BLaER1 treated with 17β-estradiol and CSF1 and Interleukin-3, amounts not matched to agents 10 nM and 100 nM (cell line): ENCODE results near the gene PANK1.
"Not testable (repeated sequence)": the region's sequence is repeated elsewhere in the genome, so short reads cannot be mapped to it uniquely, and the experiment has no call there.

Experiments
- H3K27ac ChIP-seq, 11 experiments: shearing (Covaris generic); formaldehyde crosslinking; 2 replicates each; pipeline ENCODE4 v1.8.1; 2022
- H3K27me3 ChIP-seq, 11 experiments: shearing (Covaris generic); formaldehyde crosslinking; 2 replicates each; pipeline ENCODE4 v1.8.1; 2022
- H3K36me3 ChIP-seq, 11 experiments: shearing (Covaris generic); formaldehyde crosslinking; 2 replicates each; pipeline ENCODE4 v1.8.1; 2022
- H3K4me1 ChIP-seq, 10 experiments: shearing (Covaris generic); formaldehyde crosslinking; 2 replicates each; pipeline ENCODE4 v1.8.1; 2022
- H3K4me2 ChIP-seq, 11 experiments: shearing (Covaris generic); formaldehyde crosslinking; 2 replicates each; pipeline ENCODE4 v1.8.1; 2022
- H3K4me3 ChIP-seq, 10 experiments: shearing (Covaris generic); formaldehyde crosslinking; 2 replicates each; pipeline ENCODE4 v1.8.1; 2022
- H3K9ac ChIP-seq, 11 experiments: shearing (Covaris generic); formaldehyde crosslinking; 2 replicates each; pipeline ENCODE4 v1.8.1; 2022
- H3K9me3 ChIP-seq, 11 experiments: shearing (Covaris generic); formaldehyde crosslinking; replicated peaks in 1 of 11; 2 replicates each; pipeline ENCODE4 v1.8.1; 2022
- H4K20me1 ChIP-seq, 11 experiments: shearing (Covaris generic); formaldehyde crosslinking; 2 replicates each; pipeline ENCODE4 v1.8.1; 2022
- Cebpa-rat ChIP-seq, 11 experiments: shearing (Covaris generic); IDR thresholded peaks; 2 replicates each; pipeline ENCODE4 v1.8.1; 2022

The PANK1 gene

DNA sequence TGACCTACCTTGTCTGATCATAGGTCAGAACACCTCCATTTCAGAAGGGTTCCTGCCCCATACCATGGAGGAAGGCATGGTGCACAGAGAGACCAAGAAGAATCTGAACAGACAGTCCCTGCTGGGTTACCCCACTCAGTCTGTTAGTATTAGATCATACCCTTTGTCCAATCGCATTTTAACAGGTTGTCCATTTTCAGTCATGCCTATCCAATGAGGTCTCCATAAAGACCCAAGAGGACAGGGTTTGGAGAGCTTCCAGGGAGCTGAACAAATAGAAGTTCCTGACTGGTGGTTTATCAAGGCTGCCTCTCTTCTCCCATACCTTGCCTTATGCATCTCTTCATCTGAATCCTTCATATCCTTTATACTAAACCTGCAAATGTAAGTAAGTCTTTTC, 88.4 kb downstream of the PANK1 start:
- Histone ChIP-seq H3K4me3 (no peak overlapping the region), H4K20me1 (no peaks in the 10 kb centered on the region), H3K4me1 (no peaks in the 10 kb centered on the region), H3K4me2 (no peak overlapping the region), H3K36me3 (no peaks in the 10 kb centered on the region), H3K27me3 (no peaks in the 10 kb centered on the region), H3K9me3 (peaks cover 0 to 5% (median 1%) of the 10 kb centered on the region in 11 experiments; a peak in 6 of 22 replicates), H3K27ac (no peak overlapping the region), H3K9ac (no peak overlapping the region)
- TF ChIP-seq Cebpa-rat (IDR thresholded peaks at IDR 0.05) = no peak

DNA sequence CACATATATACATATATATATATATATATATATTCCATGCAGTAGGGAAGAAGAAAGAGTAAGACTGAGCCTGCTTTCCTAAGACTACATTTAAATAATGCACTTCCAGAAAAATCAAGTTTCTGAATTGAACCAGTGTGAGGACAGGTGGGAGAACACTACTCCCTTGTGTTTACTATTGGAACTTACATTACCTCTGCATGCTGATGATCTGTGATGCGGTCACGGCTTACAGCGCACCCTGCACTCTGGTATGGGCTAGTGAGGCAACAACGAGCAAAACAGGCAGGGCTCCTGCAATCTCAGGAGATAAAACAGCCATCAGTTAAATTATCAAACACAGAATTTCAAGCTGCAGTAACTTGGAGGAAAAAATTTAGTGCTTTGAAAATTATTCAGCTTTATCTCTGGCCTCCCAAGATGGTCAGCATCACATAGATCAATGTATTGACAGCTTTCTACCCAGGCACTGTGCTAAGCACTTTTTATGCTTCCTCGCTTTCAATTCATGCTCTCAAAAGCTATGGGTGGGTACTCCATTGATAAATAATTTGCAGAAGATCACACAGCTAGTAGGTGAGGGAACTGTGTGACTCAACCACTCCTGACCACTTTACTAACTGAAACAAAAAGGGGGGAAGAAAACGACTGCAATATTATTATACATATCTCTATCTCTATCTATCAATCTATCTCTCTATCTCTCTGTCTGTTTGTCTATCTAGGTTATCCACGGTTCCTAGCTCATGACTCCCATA, 89.2 kb downstream of the PANK1 start:
- no peak overlapping the region for H3K27ac ChIP-seq
- H3K9ac ChIP-seq = no peak overlapping the region
- peaks cover 0 to 11% (median 8%) of the 10 kb centered on the region in 11 experiments; a peak in 10 of 22 replicates for H3K9me3 ChIP-seq
- no peaks in the 10 kb centered on the region for H3K27me3 ChIP-seq
- H3K4me1 ChIP-seq = no peaks in the 10 kb centered on the region
- no peak overlapping the region for H3K4me3 ChIP-seq
- H3K36me3 ChIP-seq = no peaks in the 10 kb centered on the region
- TF ChIP-seq Cebpa-rat (IDR thresholded peaks at IDR 0.05) = no peak
- H4K20me1 ChIP-seq = no peaks in the 10 kb centered on the region
- H3K4me2 ChIP-seq = no peak overlapping the region

DNA sequence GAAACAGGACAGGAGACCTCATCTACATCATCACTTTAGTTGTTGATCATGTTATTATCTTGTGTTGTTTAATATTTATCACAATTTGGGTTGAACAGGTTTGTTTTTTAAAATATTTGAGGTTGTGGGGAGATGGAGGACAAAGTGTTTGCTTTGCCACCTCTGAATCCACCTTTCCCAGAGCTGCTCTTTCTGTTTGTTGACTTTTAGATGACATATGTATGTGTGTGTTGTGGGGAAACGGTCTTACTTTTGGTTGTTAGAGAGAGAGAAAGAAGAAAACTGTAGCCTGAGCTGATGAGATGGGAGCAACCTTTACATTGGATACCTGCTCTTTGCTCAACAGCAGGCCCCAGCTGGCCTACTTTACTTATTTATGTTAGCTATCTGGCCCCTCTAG, 90.6 kb downstream of the PANK1 start:
- no peak for TF ChIP-seq Cebpa-rat (IDR thresholded peaks at IDR 0.05)
- H3K9me3 ChIP-seq = peaks cover 0 to 12% (median 8%) of the 10 kb centered on the region in 11 experiments; a peak in 10 of 22 replicates
- H3K36me3 ChIP-seq = no peaks in the 10 kb centered on the region
- H3K4me1 ChIP-seq = no peaks in the 10 kb centered on the region
- no peak overlapping the region for H3K4me3 ChIP-seq
- H4K20me1 ChIP-seq = no peaks in the 10 kb centered on the region
- H3K9ac ChIP-seq = no peak overlapping the region
- no peak overlapping the region for H3K4me2 ChIP-seq
- no peaks in the 10 kb centered on the region for H3K27me3 ChIP-seq
- no peak overlapping the region for H3K27ac ChIP-seq

DNA sequence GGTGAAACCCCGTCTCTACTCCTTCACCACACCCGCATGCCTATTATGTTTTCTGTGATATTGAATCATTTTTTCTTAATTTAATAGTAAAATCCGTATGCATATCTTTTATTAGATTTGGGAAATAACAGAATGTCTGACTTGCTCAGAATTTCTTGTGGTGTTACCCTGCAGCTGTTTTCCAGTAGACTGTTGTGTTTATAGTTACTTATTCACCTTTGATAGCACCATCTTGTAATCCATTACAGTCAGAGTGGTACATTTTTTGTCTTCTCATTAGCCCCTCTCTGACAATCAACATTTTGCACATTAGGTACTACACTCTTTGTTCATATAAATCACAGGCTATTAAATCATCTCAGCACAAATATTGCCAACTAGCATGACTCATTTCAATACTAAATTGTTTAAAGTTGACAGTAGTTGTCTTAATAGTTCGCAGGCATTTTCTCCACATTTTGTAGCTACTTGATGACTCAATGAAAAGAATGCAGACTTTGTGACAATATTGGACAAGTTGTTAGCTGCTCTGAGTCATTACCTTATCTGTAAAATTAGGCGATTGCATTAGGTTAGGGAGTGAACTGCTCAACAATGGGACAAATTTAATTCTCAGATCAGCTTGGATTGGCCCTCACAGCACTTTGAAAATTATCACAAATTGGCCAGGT, 91.8 kb downstream of the PANK1 start:
- H3K27me3 ChIP-seq = no peaks in the 10 kb centered on the region
- H3K4me2 ChIP-seq = no peak overlapping the region
- H3K4me3 ChIP-seq = no peak overlapping the region
- no peaks in the 10 kb centered on the region for H4K20me1 ChIP-seq
- no peak for TF ChIP-seq Cebpa-rat (IDR thresholded peaks at IDR 0.05)
- H3K9ac ChIP-seq = no peak overlapping the region
- H3K9me3 ChIP-seq = peaks cover 0 to 12% (median 8%) of the 10 kb centered on the region in 11 experiments; a peak in 10 of 22 replicates
- no peaks in the 10 kb centered on the region; a peak in 1 of 20 replicates for H3K4me1 ChIP-seq
- no peak overlapping the region for H3K27ac ChIP-seq
- no peaks in the 10 kb centered on the region for H3K36me3 ChIP-seq

DNA sequence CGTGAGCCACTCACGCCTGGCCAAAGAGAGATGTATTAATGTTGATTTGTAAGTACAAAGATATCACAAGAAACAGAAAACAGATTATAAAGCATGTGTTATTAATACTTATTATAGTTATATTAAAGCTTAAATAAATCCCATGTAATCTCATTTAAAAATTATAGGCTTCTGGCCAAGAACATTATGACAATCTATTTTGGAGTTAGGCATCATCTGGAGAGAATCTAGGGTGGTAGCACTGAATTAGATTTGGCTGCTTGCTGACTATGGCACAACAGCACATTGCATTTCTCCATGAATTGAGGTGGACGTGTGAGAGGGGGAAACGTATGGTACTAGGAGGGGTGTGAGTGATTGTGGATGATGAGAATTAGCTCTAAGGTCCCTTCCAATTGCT, 92.8 kb downstream of the PANK1 start:
- H3K27ac ChIP-seq = no peak overlapping the region
- H3K4me3 ChIP-seq = no peak overlapping the region
- H3K4me2 ChIP-seq = no peak overlapping the region
- no peaks in the 10 kb centered on the region; a peak in 1 of 20 replicates for H3K4me1 ChIP-seq
- H3K9ac ChIP-seq = no peak overlapping the region
- H3K9me3 ChIP-seq = peaks cover 0 to 12% (median 8%) of the 10 kb centered on the region in 11 experiments; a peak in 10 of 22 replicates
- TF ChIP-seq Cebpa-rat (IDR thresholded peaks at IDR 0.05) = no peak
- H4K20me1 ChIP-seq = no peaks in the 10 kb centered on the region
- no peaks in the 10 kb centered on the region for H3K36me3 ChIP-seq
- H3K27me3 ChIP-seq = no peaks in the 10 kb centered on the region

DNA sequence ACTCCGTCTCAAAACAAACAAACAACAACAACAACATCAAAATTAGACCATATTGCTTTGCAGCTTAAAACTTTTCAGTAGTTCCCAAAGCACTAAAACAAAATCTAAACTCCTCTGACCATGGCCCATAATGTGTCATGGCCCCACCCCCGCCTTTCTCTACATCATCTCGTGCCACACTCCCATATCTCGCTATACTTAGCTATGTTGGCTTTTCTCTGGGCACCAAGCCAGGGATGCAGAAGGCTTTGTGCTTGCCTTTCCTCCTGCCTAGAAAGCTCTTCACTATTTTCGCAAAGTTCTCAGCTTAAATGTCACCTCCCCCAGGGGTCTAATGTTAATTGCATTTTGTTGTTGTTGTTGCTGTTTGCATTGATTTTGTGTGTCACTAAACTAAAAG, 94.5 kb downstream of the PANK1 start:
- Histone ChIP-seq H3K4me3 (no peak overlapping the region), H3K4me1 (no peaks in the 10 kb centered on the region; a peak in 1 of 20 replicates), H3K4me2 (no peak overlapping the region), H3K9ac (no peak overlapping the region), H4K20me1 (no peaks in the 10 kb centered on the region), H3K27ac (no peak overlapping the region), H3K36me3 (no peaks in the 10 kb centered on the region), H3K9me3 (peaks cover 0 to 16% (median 10%) of the 10 kb centered on the region in 11 experiments; a peak in 14 of 22 replicates), H3K27me3 (no peaks in the 10 kb centered on the region)
- TF ChIP-seq Cebpa-rat (IDR thresholded peaks at IDR 0.05) = no peak

DNA sequence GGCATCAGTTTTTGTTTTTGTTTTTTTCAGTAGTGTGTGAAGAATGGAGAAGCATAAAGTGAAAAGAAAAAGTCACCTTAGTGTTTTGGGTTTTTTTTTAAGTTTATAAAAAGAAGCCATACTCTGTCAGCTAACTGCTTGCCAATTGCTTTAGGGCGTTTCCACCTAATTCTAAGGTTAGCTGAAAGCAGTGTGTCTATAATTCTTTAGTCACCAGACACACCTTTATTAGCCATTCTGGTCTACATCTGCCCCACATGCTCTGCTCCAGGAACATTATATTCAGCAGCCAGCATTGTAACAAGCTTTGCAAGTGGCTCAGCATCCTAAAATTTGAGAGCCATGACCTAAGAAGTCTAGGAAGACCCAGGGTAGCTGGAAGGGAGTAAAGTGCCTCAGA, 95.5 kb downstream of the PANK1 start:
- Histone ChIP-seq H3K36me3 (no peaks in the 10 kb centered on the region), H3K4me2 (no peak overlapping the region), H4K20me1 (no peaks in the 10 kb centered on the region), H3K9me3 (peaks cover 0 to 19% (median 10%) of the 10 kb centered on the region in 11 experiments; a peak in 14 of 22 replicates), H3K4me1 (no peaks in the 10 kb centered on the region; a peak in 1 of 20 replicates), H3K27me3 (no peaks in the 10 kb centered on the region), H3K4me3 (no peak overlapping the region), H3K9ac (no peak overlapping the region), H3K27ac (no peak overlapping the region)
- no peak for TF ChIP-seq Cebpa-rat (IDR thresholded peaks at IDR 0.05)

DNA sequence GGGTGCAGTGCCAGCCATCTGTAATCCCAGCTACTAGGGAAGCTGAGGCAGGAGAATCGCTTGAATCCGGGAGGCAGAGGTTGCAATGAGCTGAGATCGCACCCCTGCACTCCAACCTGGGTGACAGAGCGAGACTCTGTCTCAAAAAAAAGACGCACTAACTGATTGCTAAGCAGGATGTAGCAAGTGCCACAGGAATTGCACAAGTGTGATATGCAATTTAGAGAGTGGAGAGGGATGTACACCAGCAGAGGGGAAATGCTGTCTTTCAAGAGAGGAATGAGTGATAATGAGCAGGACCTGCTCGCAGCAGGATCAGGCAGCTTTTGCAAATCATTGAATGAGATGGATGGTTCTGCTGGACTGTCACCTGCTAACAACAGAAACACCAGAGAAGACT, 96.4 kb downstream of the PANK1 start:
- no peaks in the 10 kb centered on the region for H3K36me3 ChIP-seq
- H3K27me3 ChIP-seq = no peaks in the 10 kb centered on the region
- H3K4me1 ChIP-seq = no peaks in the 10 kb centered on the region; a peak in 1 of 20 replicates
- TF ChIP-seq Cebpa-rat (IDR thresholded peaks at IDR 0.05) = no peak
- no peaks in the 10 kb centered on the region for H4K20me1 ChIP-seq
- H3K9me3 ChIP-seq = peaks cover 0 to 19% (median 10%) of the 10 kb centered on the region in 11 experiments; a peak in 14 of 22 replicates
- no peak overlapping the region for H3K4me3 ChIP-seq
- H3K27ac ChIP-seq = no peak overlapping the region
- no peak overlapping the region for H3K9ac ChIP-seq
- H3K4me2 ChIP-seq = no peak overlapping the region

DNA sequence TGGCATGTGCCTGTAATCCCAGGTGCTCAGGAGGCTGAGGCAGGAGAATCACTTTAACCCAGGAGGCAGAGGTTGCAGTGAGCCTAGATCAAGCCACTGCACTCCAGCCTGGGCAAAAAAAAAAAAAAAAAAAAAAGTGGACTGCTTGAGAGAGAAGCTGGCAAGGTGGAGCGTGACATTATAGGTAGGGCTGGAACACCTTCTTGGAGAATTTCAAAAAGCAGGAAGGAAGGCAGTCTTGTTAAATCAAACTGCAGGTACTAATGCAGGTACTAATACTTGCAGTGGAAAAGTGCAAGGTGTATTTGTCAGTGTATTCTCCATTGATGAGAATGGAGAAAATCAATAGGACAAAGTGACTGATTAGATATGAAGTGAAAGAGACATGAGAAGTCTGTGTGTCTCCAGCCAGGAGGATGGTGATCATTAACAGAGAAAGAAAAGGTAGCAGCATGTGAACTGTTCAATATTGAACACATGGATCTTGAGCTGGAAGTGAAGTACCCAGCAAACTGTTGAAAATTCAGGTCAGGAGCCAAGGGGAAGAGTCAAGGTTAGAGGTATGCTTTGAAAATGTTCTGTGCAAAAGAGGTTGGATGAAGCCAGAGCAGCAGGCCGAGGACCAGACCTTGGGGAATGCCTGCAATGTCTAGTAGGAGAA, 97.1 kb downstream of the PANK1 start:
- peaks cover 0 to 19% (median 10%) of the 10 kb centered on the region in 11 experiments; a peak in 14 of 22 replicates for H3K9me3 ChIP-seq
- no peak overlapping the region for H3K9ac ChIP-seq
- no peak overlapping the region for H3K4me3 ChIP-seq
- H3K27me3 ChIP-seq = no peaks in the 10 kb centered on the region
- H3K4me2 ChIP-seq = no peak overlapping the region
- H3K4me1 ChIP-seq = no peaks in the 10 kb centered on the region; a peak in 1 of 20 replicates
- no peak overlapping the region for H3K27ac ChIP-seq
- no peaks in the 10 kb centered on the region for H3K36me3 ChIP-seq
- no peak for TF ChIP-seq Cebpa-rat (IDR thresholded peaks at IDR 0.05)
- H4K20me1 ChIP-seq = no peaks in the 10 kb centered on the region

DNA sequence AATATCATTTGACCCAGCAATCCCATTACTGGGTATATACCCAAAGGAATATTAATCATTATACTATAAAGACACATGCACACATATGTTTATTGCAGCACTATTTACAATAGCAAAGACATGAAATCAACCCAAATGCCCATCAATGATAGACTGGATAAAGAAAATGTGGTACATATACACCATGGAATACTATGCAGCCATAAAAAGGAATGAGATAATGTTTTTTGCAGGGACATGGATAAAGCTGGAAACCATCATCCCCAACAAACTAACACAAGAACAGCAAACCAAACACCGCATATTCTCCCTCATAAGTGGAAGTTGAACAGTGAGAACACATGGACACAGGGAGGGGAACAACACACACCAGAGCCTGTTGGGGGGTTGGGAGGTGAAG, 98.4 kb downstream of the PANK1 start:
- peaks cover 0 to 14% (median 6%) of the 10 kb centered on the region in 11 experiments; a peak in 13 of 22 replicates for H3K9me3 ChIP-seq
- H3K4me3 ChIP-seq, H3K4me2 ChIP-seq, H3K4me1 ChIP-seq, H3K9ac ChIP-seq, H3K27me3 ChIP-seq, H4K20me1 ChIP-seq, H3K36me3 ChIP-seq, H3K27ac ChIP-seq: not testable (repeated sequence)
